HepG2 (cell line): ENCODE results near the gene PHLDB1. TPM values are rescaled to one million over a fixed set of nuclear protein-coding genes. Genes with fewer than 3 reads are reported as not detected.

Experiments
- DZIP1 ChIP-seq: sonication (generic); formaldehyde crosslinking; IDR thresholded peaks from 2 replicates; pipeline ENCODE4 v1.5.0; 2020; ENCODE audit warnings: mild to moderate bottlenecking, missing genetic modification reagents
- FOXA1 ChIP-seq, 2 experiments: fragments of 450-650 bp in 1 of 2; sonication (generic) in 1 of 2; formaldehyde crosslinking in 1 of 2; IDR thresholded peaks; 2 replicates each; pipeline versions ENCODE4 v1.4.0 to v1.6.1; 2016 to 2020; ENCODE audit warnings: missing genetic modification reagents in 1 of 2
- HOXA3 ChIP-seq: sonication (generic); formaldehyde crosslinking; IDR thresholded peaks from 2 replicates; pipeline ENCODE4 v1.5.0; 2020; ENCODE audit warnings: missing genetic modification reagents
- JUND ChIP-seq: sonication (generic); formaldehyde crosslinking; IDR thresholded peaks from 2 replicates; pipeline ENCODE4 v1.8.0; 2022; ENCODE audit warnings: mild to moderate bottlenecking, missing genetic modification reagents
- MED13 ChIP-seq: sonication (generic); formaldehyde crosslinking; IDR thresholded peaks from 2 replicates; pipeline ENCODE4 v1.5.0; 2020; ENCODE audit warnings: missing genetic modification reagents
- PLRG1 ChIP-seq: fragments of 450-650 bp; conservative IDR thresholded peaks from 2 replicates; pipeline ENCODE4 v1.6.1; 2016
- RARA ChIP-seq: IDR thresholded peaks from 2 replicates; pipeline ENCODE4 v1.6.1; 2016; ENCODE audit warnings: missing genetic modification reagents, missing compliant biosample characterization
- U2AF2 ChIP-seq: fragments of 200-400 bp; formaldehyde crosslinking; IDR thresholded peaks from 2 replicates; pipeline ENCODE4 v1.6.1; 2017; ENCODE audit warnings: low read depth, mild to moderate bottlenecking, low read length
- ZNF18 ChIP-seq: sonication (generic); formaldehyde crosslinking; IDR thresholded peaks from 2 replicates; pipeline ENCODE4 v1.8.0; 2022; ENCODE audit warnings: mild to moderate bottlenecking, missing genetic modification reagents; ENCODE audit not compliant: insufficient replicate concordance
- ZNF205 ChIP-seq: IDR thresholded peaks from 2 replicates; pipeline ENCODE4 v1.6.1; 2018; ENCODE audit warnings: missing biosample characterization, missing genetic modification reagents
- ZNF274 ChIP-seq: sonication (generic); formaldehyde crosslinking; IDR thresholded peaks from 2 replicates; pipeline ENCODE4 v1.5.1; 2020; ENCODE audit warnings: mild to moderate bottlenecking, missing genetic modification reagents
- ZNF7 ChIP-seq: IDR thresholded peaks from 2 replicates; pipeline ENCODE4 v1.6.1; 2016; ENCODE audit warnings: missing biosample characterization, missing genetic modification reagents
- ZNF766 ChIP-seq: sonication (generic); formaldehyde crosslinking; IDR thresholded peaks from 2 replicates; pipeline ENCODE4 v1.5.0; 2020; ENCODE audit warnings: missing genetic modification reagents, borderline replicate concordance
- ZNF770 ChIP-seq: sonication (generic); formaldehyde crosslinking; IDR thresholded peaks from 2 replicates; pipeline ENCODE4 v1.5.0; 2020; ENCODE audit warnings: mild to moderate bottlenecking, missing genetic modification reagents
- polyA plus RNA-seq, 8 experiments: library from polyadenylated mRNA; depleted of rRNA in 3 of 8; stranded (reverse) in 7 of 8; unstranded in 1 of 8; fragments of >200 nt; fragmentation: Illumina TruSeq in 4 of 8; extraction: Trizol in 4 of 8; gene quantifications; 2 replicates each; pipeline versions ENCODE4 v1.2.1 to v1.2.3, GENCODE V29; 2011 to 2016; ENCODE audit warnings: low read depth in 4 of 8, missing spikeins in 1 of 8, mixed read lengths in 1 of 8; ENCODE audit not compliant: insufficient read depth in 1 of 8
- total RNA-seq, 5 experiments: library from RNA; depleted of rRNA; stranded (reverse); fragments of >200 nt; fragmentation: Illumina TruSeq; extraction: Trizol; gene quantifications; 2 replicates each; pipeline ENCODE4 v1.2.3, GENCODE V29; 2016; ENCODE audit warnings: low read depth in 1 of 5

Gene PHLDB1
- total and polyA plus RNA-seq, 2 of the 13 experiments (the other 11 are each of a cell fraction or from before 2014, with no cell fraction given), result 13.8 to 14.2 TPM

GRCh38 chr11:118572061-118572980, 35.1 kb upstream of the PHLDB1 start, which contains the start of gene ARCN1 (continued):
- peak; percentile 85 for TF ChIP-seq HOXA3 (CRISPR knock-in tag)
- TF ChIP-seq DZIP1, result no peak
- no peak for TF ChIP-seq U2AF2
- no peak; the same call in 1 of the 2 replicates for TF ChIP-seq RARA (CRISPR knock-in tag)
- TF ChIP-seq ZNF18 (CRISPR knock-in tag), result no peak
- peak; percentile 50; the same call in 1 of the 2 replicates for TF ChIP-seq ZNF770
- TF ChIP-seq MED13, result no peak
- no peak for TF ChIP-seq PLRG1
- no peak for TF ChIP-seq FOXA1 (IDR thresholded peaks at IDR 0.05)
- TF ChIP-seq FOXA1 (CRISPR knock-in tag; IDR thresholded peaks at IDR 0.05), result no peak
- no peak for TF ChIP-seq JUND (CRISPR knock-in tag)
- no peak for TF ChIP-seq ZNF7 (CRISPR knock-in tag)
- peak; percentile 32; the same call in 1 of the 2 replicates for TF ChIP-seq ZNF274
- TF ChIP-seq ZNF766 (CRISPR knock-in tag), result no peak
- no peak; the same call in 1 of the 2 replicates for TF ChIP-seq ZNF205 (CRISPR knock-in tag)
